K562 (cell line): ENCODE results near the gene TCEANC. TPM values are rescaled to one million over a fixed set of nuclear protein-coding genes. Genes with fewer than 3 reads are reported as not detected.

Source experiments
- ATAC-seq: fragments of 200-7000 bp; cut with Tn5 transposase; 3 replicates; pipeline ENCODE4 v1.9.1; 2020; ENCODE audit warnings: moderate library complexity
- BruUV-seq: library from RNA; stranded (reverse); fragments of 400-500 nt; replicated peaks from 2 replicates; lab custom pipeline; 2021; lab: Mats Ljungman, UMichigan
- CTCF ChIA-PET: fragments of 300-600 bp; formaldehyde crosslinking; extraction: SDS; loops from one replicate; lab custom pipeline; 2021; ENCODE audit warnings: low intra/inter-chr PET ratio; lab: Yijun Ruan, JAX
- POLR2A ChIA-PET: fragments of 300-600, 350-650 bp; sonication (Branson Sonifier 250); formaldehyde crosslinking; extraction: SDS; loops from one replicate; lab custom pipeline; 2021; ENCODE audit warnings: antibody characterized with exemption, inconsistent platforms; lab: Yijun Ruan, JAX
- DNase-seq, 4 experiments: peaks; one replicate each; pipeline versions ENCODE4 v3.0.0 to v3.0.0-alpha.2; 2011 to 2018; ENCODE audit warnings: low spot score in 3 of 4, mixed read lengths in 3 of 4; ENCODE audit errors: extremely low read depth in 1 of 4
- FAIRE-seq: peaks from 2 replicates; lab custom pipeline; 2011; peaks lifted over from hg19 to GRCh38; lab: Jason Lieb, UNC
- H2AFZ ChIP-seq: 2 replicates; pipeline ENCODE4 v1.6.0; 2011; ENCODE audit warnings: low read depth, low read length, control low read depth, inconsistent platforms
- H3K27ac ChIP-seq: fragments of 200-600 bp; 3 replicates; pipeline ENCODE4 v1.8.0; 2011; ENCODE audit warnings: low read depth, mild to moderate bottlenecking, control low read depth, inconsistent platforms, low read length, moderate library complexity, mixed read lengths; ENCODE audit errors: extremely low read depth
- H3K27me3 ChIP-seq, 2 experiments: fragments of 300-600 bp in 1 of 2; 2 replicates in 1 of 2; 3 replicates in 1 of 2; pipeline versions ENCODE4 v1.6.0 to v1.8.0; 2011; ENCODE audit warnings: inconsistent platforms in 2 of 2, low read length in 2 of 2, mild to moderate bottlenecking in 1 of 2, mixed read lengths in 1 of 2, moderate library complexity in 1 of 2; ENCODE audit not compliant: control insufficient read depth in 2 of 2, insufficient read depth in 2 of 2
- H3K36me3 ChIP-seq: fragments of 300-600 bp; 3 replicates; pipeline ENCODE4 v1.8.0; 2011; ENCODE audit warnings: mild to moderate bottlenecking, low read length, inconsistent platforms; ENCODE audit not compliant: control insufficient read depth, insufficient read depth
- H3K4me1 ChIP-seq, 2 experiments: fragments of 200-600 bp in 1 of 2; replicated peaks in 1 of 2; 2 replicates in 1 of 2; 3 replicates in 1 of 2; pipeline versions ENCODE4 v1.5.1 to v1.8.0; 2011; ENCODE audit warnings: inconsistent platforms in 2 of 2, low read length in 2 of 2, mild to moderate bottlenecking in 1 of 2, mixed read lengths in 1 of 2, moderate library complexity in 1 of 2; ENCODE audit not compliant: control insufficient read depth in 2 of 2, insufficient read depth in 2 of 2
- H3K4me2 ChIP-seq: 2 replicates; pipeline ENCODE4 v1.6.1; 2011; ENCODE audit warnings: low read length, control low read depth, inconsistent platforms, mixed read lengths; ENCODE audit not compliant: insufficient read depth
- H3K4me3 ChIP-seq: fragments of 200-600 bp; sonication (generic), shearing (Covaris generic); 2 replicates; pipeline ENCODE4 v1.5.1; 2016; ENCODE audit warnings: control low read depth, inconsistent platforms
- H3K79me2 ChIP-seq: fragments of 200-600 bp; 3 replicates; pipeline ENCODE4 v1.8.0; 2011; ENCODE audit warnings: low read length, inconsistent platforms; ENCODE audit not compliant: control insufficient read depth, insufficient read depth
- H3K9ac ChIP-seq, 2 experiments: 2 replicates each; pipeline versions ENCODE4 v1.6.0 to v1.6.1; 2011; ENCODE audit warnings: low read depth in 2 of 2, low read length in 2 of 2, control low read depth in 1 of 2, inconsistent platforms in 1 of 2, mild to moderate bottlenecking in 1 of 2, mixed read lengths in 1 of 2; ENCODE audit not compliant: insufficient read depth in 1 of 2
- H3K9me1 ChIP-seq: one replicate; pipeline ENCODE4 v1.6.0; 2011; ENCODE audit warnings: inconsistent platforms, mild to moderate bottlenecking, low read length, moderate library complexity; ENCODE audit not compliant: control insufficient read depth, insufficient read depth
- H3K9me3 ChIP-seq: replicated peaks from 2 replicates; pipeline ENCODE4 v1.5.1; 2011; ENCODE audit warnings: low read depth, low read length, inconsistent platforms; ENCODE audit not compliant: control insufficient read depth, insufficient read depth
- H4K20me1 ChIP-seq: replicated peaks from 2 replicates; pipeline ENCODE4 v1.6.1; 2011; ENCODE audit warnings: low read length, inconsistent platforms, mixed read lengths; ENCODE audit not compliant: control insufficient read depth, insufficient read depth
- CBX5 ChIP-seq: IDR thresholded peaks from 2 replicates; pipeline ENCODE4 v1.6.1; 2014; ENCODE audit warnings: low read depth, borderline replicate concordance
- CHD2 ChIP-seq: IDR thresholded peaks from 2 replicates; pipeline ENCODE4 v1.6.1; 2011; ENCODE audit warnings: low read depth, low read length
- CREB1 ChIP-seq, 2 experiments: sonication (generic) in 1 of 2; formaldehyde crosslinking in 1 of 2; IDR thresholded peaks; 2 replicates each; pipeline versions ENCODE4 v1.6.1 to v1.8.0; 2012 to 2022; ENCODE audit warnings: inconsistent platforms in 1 of 2, mild to moderate bottlenecking in 1 of 2, missing genetic modification reagents in 1 of 2, moderate library complexity in 1 of 2
- EGR1 ChIP-seq: fragments of 450-650 bp; conservative IDR thresholded peaks from 2 replicates; pipeline ENCODE4 v1.6.1; 2017; ENCODE audit warnings: mild to moderate bottlenecking
- GABPB1 ChIP-seq: sonication (generic); formaldehyde crosslinking; IDR thresholded peaks from 2 replicates; pipeline ENCODE4 v1.8.0; 2022; ENCODE audit warnings: mild to moderate bottlenecking, missing genetic modification reagents
- MED1 ChIP-seq: sonication (generic); formaldehyde crosslinking; IDR thresholded peaks from 2 replicates; pipeline ENCODE4 v1.8.1; 2023; ENCODE audit warnings: missing genetic modification reagents, borderline replicate concordance
- POLR2AphosphoS2 ChIP-seq: IDR thresholded peaks from 2 replicates; pipeline ENCODE4 v1.6.1; 2012; ENCODE audit warnings: low read length, improper control_type of control experiment
- PTBP1 ChIP-seq: fragments of 200-400 bp; formaldehyde crosslinking; IDR thresholded peaks from 2 replicates; pipeline ENCODE4 v1.6.1; 2017; ENCODE audit warnings: low read depth, low read length
- PURB ChIP-seq: sonication (generic); formaldehyde crosslinking; IDR thresholded peaks from 2 replicates; pipeline ENCODE4 v1.9.0; 2021; ENCODE audit warnings: low read depth, mild to moderate bottlenecking, missing genetic modification reagents
- RBM17 ChIP-seq: fragments of 200-400 bp; formaldehyde crosslinking; IDR thresholded peaks from 2 replicates; pipeline ENCODE4 v1.6.1; 2017; ENCODE audit warnings: low read depth, mild to moderate bottlenecking, low read length, borderline replicate concordance
- XRCC5 ChIP-seq: fragments of 200-400 bp; formaldehyde crosslinking; IDR thresholded peaks from 2 replicates; pipeline ENCODE4 v1.6.1; 2017; ENCODE audit warnings: low read depth, mild to moderate bottlenecking, low read length
- ZBTB2 ChIP-seq: fragments of 450-650 bp; IDR thresholded peaks from 2 replicates; pipeline ENCODE4 v1.6.1; 2016; ENCODE audit warnings: antibody characterized with exemption
- ZNF24 ChIP-seq: fragments of 450-650 bp; IDR thresholded peaks from 2 replicates; pipeline ENCODE4 v1.6.1; 2016
- ZNF316 ChIP-seq: fragments of 450-650 bp; IDR thresholded peaks from 2 replicates; pipeline ENCODE4 v1.6.1; 2016
- ZNF324 ChIP-seq: fragments of 250-450 bp; sonication (Bioruptor Pico); IDR thresholded peaks from 2 replicates; pipeline ENCODE4 v1.4.0; 2020; ENCODE audit warnings: mild to moderate bottlenecking
- ZNF395 ChIP-seq: fragments of 200-800 bp; sonication (Bioruptor generic); IDR thresholded peaks from 2 replicates; pipeline ENCODE4 v1.6.1; 2017; ENCODE audit warnings: missing genetic modification characterization, missing compliant biosample characterization
- in situ Hi-C: fragments of 300-500 bp; cut with MboI; formaldehyde crosslinking; loops from 4 replicates; pipeline ENCODE4 v1.15.0; 2018; ENCODE audit warnings: inconsistent platforms, mixed read lengths
- intact Hi-C: fragments of 100-400 bp; cut with micrococcal nuclease; formaldehyde crosslinking; loops from 2 replicates; pipeline ENCODE4 v1.14.2; 2022
- polyA plus RNA-seq, 8 experiments: library from polyadenylated mRNA; depleted of rRNA in 4 of 8; stranded (reverse) in 5 of 8; unstranded in 3 of 8; fragments of >200 nt; fragmentation: Nextera tagmentation in 2 of 8; fragmentation: Illumina TruSeq in 1 of 8; extraction: Ambion mirVana in 2 of 8; extraction: Trizol in 1 of 8; gene quantifications; 2 replicates each; pipeline versions ENCODE4 v1.2.1 to v1.2.3, GENCODE V29; 2011 to 2014; ENCODE audit warnings: inconsistent platforms in 1 of 8, missing spikeins in 1 of 8
- total RNA-seq, 7 experiments: library from RNA; depleted of rRNA in 6 of 7; stranded (reverse); fragments of >200 nt in 6 of 7; fragmentation: Illumina TruSeq in 2 of 7; extraction: Trizol in 2 of 7; gene quantifications; 2 replicates each; pipeline versions ENCODE4 v1.2.1 to v1.2.3, GENCODE V29; 2011 to 2021; ENCODE audit warnings: low replicate concordance in 1 of 7

The TCEANC gene
- total and polyA plus RNA-seq, 9 of the 15 experiments (the other 6 are each of a cell fraction or from before 2014, with no cell fraction given) = 1.2 to 2.8 (median 2.0) TPM

- Histone ChIP-seq H3K9me3 (no peaks in the 10 kb centered on the region), H3K9ac (no peak overlapping the region), H3K79me2 (no peaks in the 10 kb centered on the region), H3K4me1 (peaks cover 0 to 3% of the 10 kb centered on the region in 2 experiments; a peak in 3 of 5 replicates), H3K27me3 (no peaks in the 10 kb centered on the region), H3K9me1 (no peaks in the 10 kb centered on the region), H3K4me2 (no peak overlapping the region), H4K20me1 (no peaks in the 10 kb centered on the region)
- FAIRE-seq (no peak), ATAC-seq (no peak)
- no TSS peak for BruUV-seq
- no peak for TF ChIP-seq ZNF324
- TF ChIP-seq ZNF316 = no peak
- no peak for TF ChIP-seq CBX5
- TF ChIP-seq MED1 (CRISPR knock-in tag) = no peak
- no peak for TF ChIP-seq PURB (CRISPR knock-in tag)
- no peak for TF ChIP-seq PTBP1
- no peak for TF ChIP-seq GABPB1
- TF ChIP-seq POLR2AphosphoS2 = no peak
- no peak for TF ChIP-seq CHD2
- no peak for TF ChIP-seq ZNF395
- TF ChIP-seq XRCC5 = no peak
- no peak for TF ChIP-seq ZBTB2
- no peak for TF ChIP-seq ZNF24
- no peak for TF ChIP-seq EGR1
- TF ChIP-seq CREB1 (IDR thresholded peaks at IDR 0.05) = no peak
- no peak for TF ChIP-seq CREB1 (CRISPR knock-in tag; IDR thresholded peaks at IDR 0.05)
- TF ChIP-seq RBM17 = no peak
- TF ChIP-seq, all 486 proteins: peak for 0
- H3K4me3 ChIP-seq = no peak overlapping the region
- peaks cover 7% of the 10 kb centered on the region; the same call in 2 of the 3 replicates for H3K36me3 ChIP-seq
- intact Hi-C loops (no loop called here), in situ Hi-C loops (loop anchor here (25.0 kb wide), 1 partner anchor 706 kb away; no protein-coding TSS in a partner anchor)
- no peak overlapping the region for H2AFZ ChIP-seq
- POLR2A ChIA-PET = no interaction called here
- CTCF ChIA-PET = no interaction called here
- DNase-seq = no peak
- H3K27ac ChIP-seq = no peak overlapping the region
Observed at GRCh38 chrX:13667919-13668318, 15.0 kb downstream of the TCEANC start.
